B cell (primary cell): Measurements from ENCODE around the gene ABHD2.

Experiments used
- CTCF ChIP-seq: fragments of 200-600 bp; IDR thresholded peaks from one replicate; pipeline ENCODE4 v1.8.0; 2022; ENCODE audit warnings: antibody characterized with exemption, mild to moderate bottlenecking
- EZH2 ChIP-seq: IDR thresholded peaks from 2 replicates; pipeline ENCODE4 v1.6.1; 2012; ENCODE audit warnings: borderline replicate concordance, low read depth, mild to moderate bottlenecking, moderate library complexity, low read length; ENCODE audit not compliant: insufficient read depth, poor library complexity, severe bottlenecking

- TF ChIP-seq CTCF = no peak
- TF ChIP-seq EZH2 = no peak
Measured at GRCh38 chr15:89199746-89200145, 111.5 kb downstream of the ABHD2 start.
